K562 (cell line): ENCODE results near the gene SOCS2. TPM values are rescaled to one million over a fixed set of nuclear protein-coding genes. Genes with fewer than 3 reads are reported as not detected.
A peak's percentile ranks its signal among the peaks of the same experiment; 100 is the strongest.

Experiments
- ATAC-seq: fragments of 200-7000 bp; cut with Tn5 transposase; 3 replicates; pipeline ENCODE4 v1.9.1; 2020; ENCODE audit warnings: moderate library complexity
- BruUV-seq: library from RNA; stranded (reverse); fragments of 400-500 nt; replicated peaks from 2 replicates; lab custom pipeline; 2021; lab: Mats Ljungman, UMichigan
- CTCF ChIA-PET: fragments of 300-600 bp; formaldehyde crosslinking; extraction: SDS; loops from one replicate; lab custom pipeline; 2021; ENCODE audit warnings: low intra/inter-chr PET ratio; lab: Yijun Ruan, JAX
- POLR2A ChIA-PET: fragments of 300-600, 350-650 bp; sonication (Branson Sonifier 250); formaldehyde crosslinking; extraction: SDS; loops from one replicate; lab custom pipeline; 2021; ENCODE audit warnings: antibody characterized with exemption, inconsistent platforms; lab: Yijun Ruan, JAX
- DNase-seq, 4 experiments: peaks; one replicate each; pipeline versions ENCODE4 v3.0.0 to v3.0.0-alpha.2; 2011 to 2018; ENCODE audit warnings: low spot score in 3 of 4, mixed read lengths in 3 of 4; ENCODE audit errors: extremely low read depth in 1 of 4
- FAIRE-seq: peaks from 2 replicates; lab custom pipeline; 2011; peaks lifted over from hg19 to GRCh38; lab: Jason Lieb, UNC
- H2AFZ ChIP-seq: 2 replicates; pipeline ENCODE4 v1.6.0; 2011; ENCODE audit warnings: low read depth, low read length, control low read depth, inconsistent platforms
- H3K27ac ChIP-seq: fragments of 200-600 bp; 3 replicates; pipeline ENCODE4 v1.8.0; 2011; ENCODE audit warnings: low read depth, mild to moderate bottlenecking, control low read depth, inconsistent platforms, low read length, moderate library complexity, mixed read lengths; ENCODE audit errors: extremely low read depth
- H3K27me3 ChIP-seq, 2 experiments: fragments of 300-600 bp in 1 of 2; 2 replicates in 1 of 2; 3 replicates in 1 of 2; pipeline versions ENCODE4 v1.6.0 to v1.8.0; 2011; ENCODE audit warnings: inconsistent platforms in 2 of 2, low read length in 2 of 2, mild to moderate bottlenecking in 1 of 2, mixed read lengths in 1 of 2, moderate library complexity in 1 of 2; ENCODE audit not compliant: control insufficient read depth in 2 of 2, insufficient read depth in 2 of 2
- H3K36me3 ChIP-seq: fragments of 300-600 bp; 3 replicates; pipeline ENCODE4 v1.8.0; 2011; ENCODE audit warnings: mild to moderate bottlenecking, low read length, inconsistent platforms; ENCODE audit not compliant: control insufficient read depth, insufficient read depth
- H3K4me1 ChIP-seq, 2 experiments: fragments of 200-600 bp in 1 of 2; replicated peaks in 1 of 2; 2 replicates in 1 of 2; 3 replicates in 1 of 2; pipeline versions ENCODE4 v1.5.1 to v1.8.0; 2011; ENCODE audit warnings: inconsistent platforms in 2 of 2, low read length in 2 of 2, mild to moderate bottlenecking in 1 of 2, mixed read lengths in 1 of 2, moderate library complexity in 1 of 2; ENCODE audit not compliant: control insufficient read depth in 2 of 2, insufficient read depth in 2 of 2
- H3K4me2 ChIP-seq: 2 replicates; pipeline ENCODE4 v1.6.1; 2011; ENCODE audit warnings: low read length, control low read depth, inconsistent platforms, mixed read lengths; ENCODE audit not compliant: insufficient read depth
- H3K4me3 ChIP-seq: fragments of 200-600 bp; sonication (generic), shearing (Covaris generic); 2 replicates; pipeline ENCODE4 v1.5.1; 2016; ENCODE audit warnings: control low read depth, inconsistent platforms
- H3K79me2 ChIP-seq: fragments of 200-600 bp; 3 replicates; pipeline ENCODE4 v1.8.0; 2011; ENCODE audit warnings: low read length, inconsistent platforms; ENCODE audit not compliant: control insufficient read depth, insufficient read depth
- H3K9ac ChIP-seq, 2 experiments: 2 replicates each; pipeline versions ENCODE4 v1.6.0 to v1.6.1; 2011; ENCODE audit warnings: low read depth in 2 of 2, low read length in 2 of 2, control low read depth in 1 of 2, inconsistent platforms in 1 of 2, mild to moderate bottlenecking in 1 of 2, mixed read lengths in 1 of 2; ENCODE audit not compliant: insufficient read depth in 1 of 2
- H3K9me1 ChIP-seq: one replicate; pipeline ENCODE4 v1.6.0; 2011; ENCODE audit warnings: inconsistent platforms, mild to moderate bottlenecking, low read length, moderate library complexity; ENCODE audit not compliant: control insufficient read depth, insufficient read depth
- H3K9me3 ChIP-seq: replicated peaks from 2 replicates; pipeline ENCODE4 v1.5.1; 2011; ENCODE audit warnings: low read depth, low read length, inconsistent platforms; ENCODE audit not compliant: control insufficient read depth, insufficient read depth
- H4K20me1 ChIP-seq: replicated peaks from 2 replicates; pipeline ENCODE4 v1.6.1; 2011; ENCODE audit warnings: low read length, inconsistent platforms, mixed read lengths; ENCODE audit not compliant: control insufficient read depth, insufficient read depth
- CREB3 ChIP-seq: fragments of 450-650 bp; conservative IDR thresholded peaks from 2 replicates; pipeline ENCODE4 v1.6.1; 2016; ENCODE audit warnings: missing genetic modification characterization, low read depth, mild to moderate bottlenecking, missing compliant biosample characterization, moderate library complexity
- CTCF ChIP-seq, 3 experiments: IDR thresholded peaks in 2 of 3; conservative IDR thresholded peaks in 1 of 3; 2 replicates each; pipeline ENCODE4 v1.5.1; 2011 to 2012; ENCODE audit warnings: low read length in 3 of 3, mild to moderate bottlenecking in 3 of 3, control low read depth in 2 of 3, improper control_type of control experiment in 1 of 3, inconsistent platforms in 1 of 3, low read depth in 1 of 3, mixed read lengths in 1 of 3, moderate library complexity in 1 of 3; ENCODE audit not compliant: insufficient read depth in 2 of 3
- DNMT1 ChIP-seq: fragments of 450-650 bp; IDR thresholded peaks from 2 replicates; pipeline ENCODE4 v1.6.1; 2016; ENCODE audit warnings: antibody characterized with exemption, mild to moderate bottlenecking
- FOXP1 ChIP-seq: sonication (generic); formaldehyde crosslinking; IDR thresholded peaks from 2 replicates; pipeline ENCODE4 v1.8.0; 2022; ENCODE audit warnings: mild to moderate bottlenecking, missing genetic modification reagents
- MEF2D ChIP-seq: conservative IDR thresholded peaks from 2 replicates; pipeline ENCODE4 v1.6.1; 2016; ENCODE audit warnings: low read depth, missing genetic modification characterization, missing compliant biosample characterization
- SMARCB1 ChIP-seq: IDR thresholded peaks from 2 replicates; pipeline ENCODE4 v1.6.1; 2011; ENCODE audit warnings: improper control_type of control experiment, low read depth; ENCODE audit not compliant: insufficient read length
- WGBS: fragments of 100-300 bp; shearing (Covaris generic); methylation state at CpG from one replicate; pipeline ENCODE4 v1.1.6; 2016; ENCODE audit warnings: low coverage, mixed read lengths; ENCODE audit not compliant: insufficient coverage; ENCODE audit errors: missing lambda C conversion rate; 5-methylcytosine and 5-hydroxymethylcytosine counted together
- in situ Hi-C: fragments of 300-500 bp; cut with MboI; formaldehyde crosslinking; loops from 4 replicates; pipeline ENCODE4 v1.15.0; 2018; ENCODE audit warnings: inconsistent platforms, mixed read lengths
- intact Hi-C: fragments of 100-400 bp; cut with micrococcal nuclease; formaldehyde crosslinking; loops from 2 replicates; pipeline ENCODE4 v1.14.2; 2022
- polyA plus RNA-seq, 8 experiments: library from polyadenylated mRNA; depleted of rRNA in 4 of 8; stranded (reverse) in 5 of 8; unstranded in 3 of 8; fragments of >200 nt; fragmentation: Nextera tagmentation in 2 of 8; fragmentation: Illumina TruSeq in 1 of 8; extraction: Ambion mirVana in 2 of 8; extraction: Trizol in 1 of 8; gene quantifications; 2 replicates each; pipeline versions ENCODE4 v1.2.1 to v1.2.3, GENCODE V29; 2011 to 2014; ENCODE audit warnings: inconsistent platforms in 1 of 8, missing spikeins in 1 of 8
- total RNA-seq, 7 experiments: library from RNA; depleted of rRNA in 6 of 7; stranded (reverse); fragments of >200 nt in 6 of 7; fragmentation: Illumina TruSeq in 2 of 7; extraction: Trizol in 2 of 7; gene quantifications; 2 replicates each; pipeline versions ENCODE4 v1.2.1 to v1.2.3, GENCODE V29; 2011 to 2021; ENCODE audit warnings: low replicate concordance in 1 of 7

The SOCS2 gene
- total and polyA plus RNA-seq, 9 of the 15 experiments (the other 6 are each of a cell fraction or from before 2014, with no cell fraction given), result 37.0 to 162 (median 98.7) TPM

- Histone ChIP-seq H3K4me2 (peak overlapping the region; percentile 90), H3K9me1 (no peaks in the 10 kb centered on the region), H3K4me1 (peaks cover 11 to 47% of the 10 kb centered on the region in 2 experiments), H3K36me3 (peaks cover 40% of the 10 kb centered on the region; the same call in 2 of the 3 replicates), H3K9me3 (no peaks in the 10 kb centered on the region), H2AFZ (peak overlapping the region; percentile 90), H3K4me3 (peak overlapping the region; percentile 93), H3K27ac (peak overlapping the region; percentile 96), H3K79me2 (peaks cover 42% of the 10 kb centered on the region), H4K20me1 (no peaks in the 10 kb centered on the region; the same call in 1 of the 2 replicates), H3K27me3 (no peaks in the 10 kb centered on the region), H3K9ac (peak overlapping the region in 1 of 2 experiments; percentile 88; a peak in 2 of 4 replicates)
- in situ Hi-C loops (no loop called here), intact Hi-C loops (loop anchor here (1.0 to 10.0 kb wide), 7 partner anchors 42 to 574 kb away; partner anchors contain the start of gene CRADD)
- DNase-seq (no peak), FAIRE-seq (peak; percentile 15), ATAC-seq (no peak)
- no TSS peak for BruUV-seq
- 7% methylated on average over 6 of the region's 6 CpGs for WGBS
- ChIA-PET CTCF (interaction anchor here (0.8 to 2.5 kb wide), 4 partner anchors 66 to 533 kb away, joined by 3 to 24 read pairs (median 14); no protein-coding TSS in a partner anchor), POLR2A (interaction anchor here (0.6 to 2.3 kb wide), 20 partner anchors 13 to 642 kb away, joined by 3 to 11 read pairs (median 3); no protein-coding TSS in a partner anchor)
- TF ChIP-seq FOXP1, result peak; percentile 35; the same call in 1 of the 2 replicates
- no peak for TF ChIP-seq CTCF (IDR thresholded peaks at IDR 0.05 in 2 of 3, conservative IDR thresholded peaks at IDR 0.05 in 1 of 3; ENCODE audit: insufficient read depth in 2 of 3, low read depth in 1 of 3, low read length in 3 of 3)
- TF ChIP-seq SMARCB1, result no peak
- TF ChIP-seq DNMT1, result no peak
- 0 out of 2 replicates have a peak, but pooled peaks have one; percentile 16 for TF ChIP-seq MEF2D (tag)
- TF ChIP-seq CREB3 (tag), result no peak
These were observed 3.2 kb upstream of the SOCS2 start for GRCh38 chr12:93569301-93569655.
